Measurements from ENCODE around the gene NUAK2.

The NUAK2 gene

GRCh38 chr1:205273551-205273982 is 48.0 kb downstream of the NUAK2 start:
- DNase-seq: peak in 13 of 14 donors; percentile 35 to 81 (median 72)

GRCh38 chr1:205272536-205272935 is 49.0 kb downstream of the NUAK2 start:
- DNase-seq: no peak

- DNase-seq: peak in 1 of 14 donors; percentile 53
Observed at GRCh38 chr1:205271745-205272144, 49.8 kb downstream of the NUAK2 start.

GRCh38 chr1:205271277-205271676 is 50.3 kb downstream of the NUAK2 start:
- peak in 4 of 14 donors; percentile 58 to 75 (median 70) for DNase-seq

- DNase-seq: peak in 9 of 14 donors; percentile 39 to 75 (median 64)
Observed at GRCh38 chr1:205270764-205271163, 50.8 kb downstream of the NUAK2 start.

GRCh38 chr1:205270271-205270670 is 51.3 kb downstream of the NUAK2 start:
- no peak for DNase-seq

- DNase-seq: no peak
Observed at GRCh38 chr1:205269711-205270110, 51.8 kb downstream of the NUAK2 start.

- no peak for DNase-seq
Observed at GRCh38 chr1:205268846-205269680, 52.5 kb downstream of the NUAK2 start.

GRCh38 chr1:205267306-205267902 is 54.1 kb downstream of the NUAK2 start:
- DNase-seq: no peak

GRCh38 chr1:205266611-205267305 is 54.8 kb downstream of the NUAK2 start:
- no peak for DNase-seq

GRCh38 chr1:205263580-205264190 is 57.9 kb downstream of the NUAK2 start:
- no peak for DNase-seq

- DNase-seq: no peak
Observed at GRCh38 chr1:205262731-205263171, 58.8 kb downstream of the NUAK2 start.

GRCh38 chr1:205261946-205262691 is 59.4 kb downstream of the NUAK2 start:
- DNase-seq: no peak

GRCh38 chr1:205260948-205261732 is 60.4 kb downstream of the NUAK2 start:
- DNase-seq: no peak

- no peak for DNase-seq
Observed at GRCh38 chr1:205259998-205260397, 61.5 kb downstream of the NUAK2 start.

- no peak for DNase-seq
Observed at GRCh38 chr1:205259324-205259832, 62.2 kb downstream of the NUAK2 start.

- peak in 11 of 14 donors; percentile 46 to 80 (median 65) for DNase-seq
Observed at GRCh38 chr1:205258719-205259118, 62.8 kb downstream of the NUAK2 start.

GRCh38 chr1:205258261-205258691 is 63.3 kb downstream of the NUAK2 start:
- no peak for DNase-seq

- peak in 1 of 14 donors; percentile 23 for DNase-seq
Observed at GRCh38 chr1:205257735-205258134, 63.8 kb downstream of the NUAK2 start.

- DNase-seq: no peak
Observed at GRCh38 chr1:205256951-205257625, 64.5 kb downstream of the NUAK2 start.
